ENCODE data around the gene BPIFB2.

BPIFB2 gene

GRCh38 chr20:33070111-33071053 is 62.9 kb downstream of the BPIFB2 start:
- no peak for DNase-seq (ENCODE audit: low read depth)

- no peak for DNase-seq (ENCODE audit: low read depth)
Measured at GRCh38 chr20:33071198-33071597, 63.7 kb downstream of the BPIFB2 start.

- no peak for DNase-seq (ENCODE audit: low read depth)
Measured at GRCh38 chr20:33072362-33072761, 64.9 kb downstream of the BPIFB2 start.

- no peak for DNase-seq (ENCODE audit: low read depth)
Measured at GRCh38 chr20:33072813-33073212, 65.3 kb downstream of the BPIFB2 start.
